KMS-11 (cell line): Measurements from ENCODE around the gene MED15.

Experiments used
- H2AFZ ChIP-seq: fragments of 200-600 bp; sonication (generic); 2 replicates; pipeline ENCODE4 v1.6.1; 2016; ENCODE audit warnings: antibody characterized with exemption, mixed run types, low read depth
- H3K27ac ChIP-seq: fragments of 200-600 bp; sonication (generic); 2 replicates; pipeline ENCODE4 v1.6.1; 2016; ENCODE audit warnings: mild to moderate bottlenecking, mixed run types
- H3K27me3 ChIP-seq: fragments of 200-600 bp; sonication (generic); 2 replicates; pipeline ENCODE4 v1.6.1; 2017; ENCODE audit warnings: mild to moderate bottlenecking, low read depth, mixed run types, moderate library complexity; ENCODE audit not compliant: insufficient read depth
- H3K36me3 ChIP-seq: fragments of 200-600 bp; sonication (generic); 2 replicates; pipeline ENCODE4 v1.6.1; 2017; ENCODE audit warnings: mild to moderate bottlenecking, mixed run types; ENCODE audit not compliant: insufficient read depth
- H3K4me1 ChIP-seq: fragments of 200-600 bp; sonication (generic); 2 replicates; pipeline ENCODE4 v1.6.1; 2016; ENCODE audit warnings: mild to moderate bottlenecking, low read depth, mixed run types; ENCODE audit not compliant: poor library complexity, severe bottlenecking
- H3K4me2 ChIP-seq: fragments of 200-600 bp; sonication (generic); 2 replicates; pipeline ENCODE4 v1.7.0; 2016; ENCODE audit warnings: mild to moderate bottlenecking, mixed run types
- H3K4me3 ChIP-seq: fragments of 200-600 bp; sonication (generic); IDR thresholded peaks from 2 replicates; pipeline ENCODE4 v1.6.1; 2017; ENCODE audit warnings: low read depth, low read length, mixed read lengths; ENCODE audit not compliant: insufficient read depth
- H3K79me2 ChIP-seq: fragments of 200-600 bp; sonication (generic); 2 replicates; pipeline ENCODE4 v1.6.1; 2016; ENCODE audit warnings: low read depth, mixed run types; ENCODE audit not compliant: insufficient read depth
- H3K9ac ChIP-seq: fragments of 200-600 bp; sonication (generic); 2 replicates; pipeline ENCODE4 v1.6.1; 2016; ENCODE audit warnings: mild to moderate bottlenecking, mixed run types
- H4K20me1 ChIP-seq: fragments of 200-600 bp; sonication (generic); 2 replicates; pipeline ENCODE4 v1.6.1; 2016; ENCODE audit warnings: mild to moderate bottlenecking, mixed run types; ENCODE audit not compliant: insufficient read depth
- CTCF ChIP-seq: fragments of 200-600 bp; sonication (generic); conservative IDR thresholded peaks from 2 replicates; pipeline ENCODE4 v1.6.1; 2017; ENCODE audit warnings: low read depth, mild to moderate bottlenecking, antibody characterized with exemption, low read length, moderate library complexity, mixed read lengths

Gene MED15

GRCh38 chr22:20602609-20603164, 95.3 kb downstream of the MED15 start:
- TF ChIP-seq CTCF, result no peak
- Histone ChIP-seq H3K27me3 (no peaks in the 10 kb centered on the region), H3K36me3 (no peaks in the 10 kb centered on the region), H3K27ac (no peak overlapping the region), H3K4me2 (no peak overlapping the region), H3K4me1 (peaks cover 9% of the 10 kb centered on the region), H3K4me3 (no peak overlapping the region), H3K9ac (no peak overlapping the region), H4K20me1 (no peaks in the 10 kb centered on the region), H2AFZ (no peak overlapping the region), H3K79me2 (no peaks in the 10 kb centered on the region)

DNA sequence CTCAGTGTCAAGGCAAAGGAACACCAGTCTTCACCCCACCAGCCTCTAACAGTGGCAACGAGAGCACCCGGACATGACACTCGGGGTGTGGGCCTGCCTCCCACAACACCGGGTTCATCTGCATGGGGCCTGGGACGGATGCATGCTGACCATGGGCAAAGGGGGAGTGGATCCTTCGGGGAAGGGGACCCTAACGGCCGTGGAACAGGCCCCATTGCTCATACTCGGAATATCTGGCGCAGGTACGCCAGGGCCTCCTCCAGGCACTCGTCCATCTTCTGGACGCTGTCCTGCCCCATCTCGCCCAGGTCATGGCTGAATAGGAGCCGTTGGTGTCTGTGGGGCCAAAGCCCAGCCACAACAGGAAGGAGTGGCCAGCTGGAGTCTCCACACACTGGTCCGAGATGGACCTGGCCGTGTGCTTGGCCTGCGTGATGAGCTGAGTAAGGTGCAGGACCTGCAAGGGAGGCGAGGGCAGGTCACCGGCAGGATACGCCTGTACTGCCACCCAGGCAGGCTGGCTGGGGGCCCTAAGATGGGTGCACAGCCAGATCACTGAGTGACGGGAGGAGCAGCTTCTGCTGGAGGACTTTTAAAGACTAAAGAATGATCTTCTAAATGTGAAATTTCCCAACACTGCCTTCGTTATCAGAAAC, 96.8 kb downstream of the MED15 start:
- Histone ChIP-seq H3K79me2 (no peaks in the 10 kb centered on the region), H4K20me1 (no peaks in the 10 kb centered on the region), H3K27ac (no peak overlapping the region), H3K36me3 (no peaks in the 10 kb centered on the region), H3K4me3 (no peak overlapping the region), H2AFZ (no peak overlapping the region), H3K27me3 (no peaks in the 10 kb centered on the region), H3K4me1 (peaks cover 13% of the 10 kb centered on the region), H3K9ac (no peak overlapping the region), H3K4me2 (no peak overlapping the region)
- no peak for TF ChIP-seq CTCF

- TF ChIP-seq CTCF, result no peak
- H3K4me3 ChIP-seq, result no peak overlapping the region
- H3K36me3 ChIP-seq, result no peaks in the 10 kb centered on the region
- no peak overlapping the region for H3K4me2 ChIP-seq
- no peak overlapping the region for H3K9ac ChIP-seq
- H3K27me3 ChIP-seq, result no peaks in the 10 kb centered on the region
- no peak overlapping the region for H3K27ac ChIP-seq
- no peak overlapping the region for H2AFZ ChIP-seq
- peaks cover 13% of the 10 kb centered on the region for H3K4me1 ChIP-seq
- H4K20me1 ChIP-seq, result no peaks in the 10 kb centered on the region
- no peaks in the 10 kb centered on the region for H3K79me2 ChIP-seq
These were observed 97.4 kb downstream of the MED15 start for GRCh38 chr22:20604776-20605221.

- Histone ChIP-seq H3K79me2 (no peaks in the 10 kb centered on the region), H3K36me3 (no peaks in the 10 kb centered on the region), H2AFZ (no peak overlapping the region), H3K4me1 (peaks cover 13% of the 10 kb centered on the region), H3K4me2 (no peak overlapping the region), H3K4me3 (no peak overlapping the region), H3K27ac (no peak overlapping the region), H3K27me3 (no peaks in the 10 kb centered on the region), H4K20me1 (no peaks in the 10 kb centered on the region), H3K9ac (no peak overlapping the region)
- TF ChIP-seq CTCF, result no peak
These were observed 97.9 kb downstream of the MED15 start for GRCh38 chr22:20605328-20605727.
